ENCODE results near the gene TMUB1. TPM values are rescaled to one million over a fixed set of nuclear protein-coding genes. Genes with fewer than 3 reads are reported as not detected.

The TMUB1 gene
- total RNA-seq, 1 donor from 2014 or later: 40.8 TPM

GRCh38 chr7:151085329-151085690, 2.0 kb upstream of the TMUB1 start:
- peaks cover 10% of the 10 kb centered on the region for H3K36me3 Mint-ChIP-seq (ENCODE audit: low read depth, unreplicated experiment)
- peak overlapping the region; percentile 82 for H3K4me3 Mint-ChIP-seq (ENCODE audit: unreplicated experiment)
- no peaks in the 10 kb centered on the region for H3K9me3 Mint-ChIP-seq (ENCODE audit: unreplicated experiment)
- H3K27ac Mint-ChIP-seq (ENCODE audit: unreplicated experiment): peak overlapping the region; percentile 49
- no peak for DNase-seq (ENCODE audit: low spot score)
- peaks cover 34% of the 10 kb centered on the region for H3K4me1 Mint-ChIP-seq (ENCODE audit: unreplicated experiment)
- peaks cover 14% of the 10 kb centered on the region for H3K27me3 Mint-ChIP-seq (ENCODE audit: unreplicated experiment)
- TF ChIP-seq, protein P1, sequence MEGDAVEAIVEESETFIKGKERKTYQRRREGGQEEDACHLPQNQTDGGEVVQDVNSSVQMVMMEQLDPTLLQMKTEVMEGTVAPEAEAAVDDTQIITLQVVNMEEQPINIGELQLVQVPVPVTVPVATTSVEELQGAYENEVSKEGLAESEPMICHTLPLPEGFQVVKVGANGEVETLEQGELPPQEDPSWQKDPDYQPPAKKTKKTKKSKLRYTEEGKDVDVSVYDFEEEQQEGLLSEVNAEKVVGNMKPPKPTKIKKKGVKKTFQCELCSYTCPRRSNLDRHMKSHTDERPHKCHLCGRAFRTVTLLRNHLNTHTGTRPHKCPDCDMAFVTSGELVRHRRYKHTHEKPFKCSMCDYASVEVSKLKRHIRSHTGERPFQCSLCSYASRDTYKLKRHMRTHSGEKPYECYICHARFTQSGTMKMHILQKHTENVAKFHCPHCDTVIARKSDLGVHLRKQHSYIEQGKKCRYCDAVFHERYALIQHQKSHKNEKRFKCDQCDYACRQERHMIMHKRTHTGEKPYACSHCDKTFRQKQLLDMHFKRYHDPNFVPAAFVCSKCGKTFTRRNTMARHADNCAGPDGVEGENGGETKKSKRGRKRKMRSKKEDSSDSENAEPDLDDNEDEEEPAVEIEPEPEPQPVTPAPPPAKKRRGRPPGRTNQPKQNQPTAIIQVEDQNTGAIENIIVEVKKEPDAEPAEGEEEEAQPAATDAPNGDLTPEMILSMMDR (IDR thresholded peaks at IDR 0.05; ENCODE audit: unreplicated experiment): no peak

DNA sequence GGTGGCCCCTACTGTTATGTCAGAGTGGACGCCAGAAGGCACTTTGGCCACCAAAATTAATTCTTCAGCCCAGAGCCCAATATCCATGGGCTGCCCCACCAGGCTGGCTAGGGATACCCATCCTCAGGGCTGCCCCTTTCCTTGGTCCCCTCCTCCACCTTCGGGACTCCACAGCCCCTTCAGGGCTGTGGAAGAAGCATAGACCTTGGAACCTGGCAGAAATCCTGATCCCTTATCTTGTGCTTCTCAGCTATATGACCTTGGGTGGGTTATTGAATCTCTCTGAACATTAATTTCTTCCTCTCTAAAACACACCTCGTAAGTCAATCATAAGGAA, 499 bp upstream of the TMUB1 start:
- DNase-seq (ENCODE audit: low spot score): no peak
- H3K27ac Mint-ChIP-seq (ENCODE audit: unreplicated experiment): no peak overlapping the region
- H3K4me3 Mint-ChIP-seq (ENCODE audit: unreplicated experiment): peak overlapping the region; percentile 83
- peaks cover 10% of the 10 kb centered on the region for H3K27me3 Mint-ChIP-seq (ENCODE audit: unreplicated experiment)
- H3K36me3 Mint-ChIP-seq (ENCODE audit: low read depth, unreplicated experiment): peaks cover 11% of the 10 kb centered on the region
- H3K9me3 Mint-ChIP-seq (ENCODE audit: unreplicated experiment): no peaks in the 10 kb centered on the region
- H3K4me1 Mint-ChIP-seq (ENCODE audit: unreplicated experiment): peaks cover 30% of the 10 kb centered on the region
- TF ChIP-seq, protein P1 (IDR thresholded peaks at IDR 0.05; ENCODE audit: unreplicated experiment): no peak

- Mint-ChIP-seq H3K27ac (ENCODE audit: unreplicated experiment) (peak overlapping the region; percentile 57), H3K4me3 (ENCODE audit: unreplicated experiment) (peak overlapping the region; percentile 98), H3K4me1 (ENCODE audit: unreplicated experiment) (peaks cover 31% of the 10 kb centered on the region), H3K27me3 (ENCODE audit: unreplicated experiment) (peaks cover 14% of the 10 kb centered on the region), H3K36me3 (ENCODE audit: low read depth, unreplicated experiment) (peaks cover 7% of the 10 kb centered on the region), H3K9me3 (ENCODE audit: unreplicated experiment) (no peaks in the 10 kb centered on the region)
- no peak for DNase-seq (ENCODE audit: low spot score)
- TF ChIP-seq, protein P1 (IDR thresholded peaks at IDR 0.05; ENCODE audit: unreplicated experiment): no peak
These were observed 887 bp downstream of the TMUB1 start for GRCh38 chr7:151082141-151083070.

DNA sequence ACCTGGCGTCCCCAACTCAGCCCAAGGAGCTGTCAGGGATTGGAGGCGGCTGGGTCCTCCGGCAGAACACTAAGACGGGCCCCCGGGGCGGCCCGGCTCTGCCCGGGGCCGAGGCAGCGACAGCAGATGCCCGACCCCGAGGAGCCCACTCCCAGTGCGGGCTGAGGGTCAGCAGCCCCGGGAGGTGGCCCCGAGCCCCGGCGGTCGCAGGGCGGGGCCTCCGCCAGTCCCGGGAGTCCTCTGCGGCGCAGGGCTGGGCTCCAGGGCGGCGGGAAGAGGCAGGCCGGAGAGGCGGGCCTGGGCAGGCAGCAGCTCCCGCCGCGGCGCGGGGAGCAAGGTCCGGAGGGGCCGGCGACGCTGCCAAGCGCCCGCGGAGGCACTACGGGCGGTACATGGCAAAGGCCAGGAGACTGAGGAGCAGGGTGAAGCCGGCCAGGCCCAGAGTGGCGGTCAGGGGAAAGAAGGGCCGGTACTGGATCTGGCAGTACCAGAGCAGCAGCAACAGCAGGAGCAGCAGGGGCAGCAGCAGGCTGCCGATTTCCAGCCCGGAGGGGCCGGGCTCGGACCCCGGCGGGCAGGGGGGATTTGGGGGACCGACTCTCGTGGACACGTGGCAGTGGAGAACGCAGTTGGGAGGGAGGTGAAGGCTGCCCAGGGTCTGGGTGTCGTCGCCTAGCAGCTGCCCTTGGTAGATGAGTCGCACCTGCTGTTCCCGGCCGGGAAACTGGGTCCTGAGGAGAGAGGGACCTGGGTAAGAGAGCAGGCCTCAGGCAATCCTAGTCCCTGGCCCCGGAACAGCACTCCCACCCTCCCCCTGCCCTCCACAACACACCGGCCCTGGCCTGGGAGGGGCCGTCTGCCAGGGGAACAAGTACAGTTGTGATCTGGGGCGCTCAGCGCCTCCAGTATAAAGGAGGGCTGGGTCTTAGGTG, 1.9 kb downstream of the TMUB1 start:
- DNase-seq (ENCODE audit: low spot score): no peak
- peaks cover 8% of the 10 kb centered on the region for H3K36me3 Mint-ChIP-seq (ENCODE audit: low read depth, unreplicated experiment)
- H3K4me1 Mint-ChIP-seq (ENCODE audit: unreplicated experiment): peaks cover 31% of the 10 kb centered on the region
- H3K4me3 Mint-ChIP-seq (ENCODE audit: unreplicated experiment): peak overlapping the region; percentile 73
- TF ChIP-seq, protein P1 (IDR thresholded peaks at IDR 0.05; ENCODE audit: unreplicated experiment): no peak
- H3K27me3 Mint-ChIP-seq (ENCODE audit: unreplicated experiment): peaks cover 14% of the 10 kb centered on the region
- H3K27ac Mint-ChIP-seq (ENCODE audit: unreplicated experiment): no peak overlapping the region
- no peaks in the 10 kb centered on the region for H3K9me3 Mint-ChIP-seq (ENCODE audit: unreplicated experiment)

All from endothelial cell (in vitro differentiated cells).